NCI-H82 (cell line): Measurements from ENCODE around the gene DGKQ.

Source experiments
- DNase-seq: peaks from one replicate; lab custom pipeline; 2025; lab: John Stamatoyannopoulos, UW

DGKQ gene

GRCh38 chr4:973431-974397 lies at the start of gene DGKQ:
Gene DGKQ (minus strand): TSS chr4:973569. CDS start chr4:973482, 87 bp downstream.
- peak; percentile 66 for DNase-seq

DNA sequence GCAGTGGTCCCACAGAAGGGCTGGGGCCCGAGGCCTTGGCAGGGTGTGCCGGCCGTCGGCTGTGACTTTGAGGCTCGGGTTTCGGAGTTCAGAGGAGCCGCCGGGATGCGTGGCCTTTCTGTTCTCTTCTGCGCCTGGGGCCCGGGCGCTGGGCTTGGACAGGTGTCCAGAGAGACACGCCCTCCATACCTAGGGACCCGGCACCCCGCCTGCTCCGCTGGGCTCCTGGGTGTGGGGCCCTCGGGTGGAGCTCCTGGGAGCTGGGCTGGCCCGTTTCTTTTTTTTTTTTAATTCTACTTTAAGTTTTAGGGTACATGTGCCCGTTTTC lies 49.3 kb upstream of the DGKQ start:
- DNase-seq: no peak

GRCh38 chr4:1022051-1022738 lies 48.8 kb upstream of the DGKQ start:
- no peak for DNase-seq

DNA sequence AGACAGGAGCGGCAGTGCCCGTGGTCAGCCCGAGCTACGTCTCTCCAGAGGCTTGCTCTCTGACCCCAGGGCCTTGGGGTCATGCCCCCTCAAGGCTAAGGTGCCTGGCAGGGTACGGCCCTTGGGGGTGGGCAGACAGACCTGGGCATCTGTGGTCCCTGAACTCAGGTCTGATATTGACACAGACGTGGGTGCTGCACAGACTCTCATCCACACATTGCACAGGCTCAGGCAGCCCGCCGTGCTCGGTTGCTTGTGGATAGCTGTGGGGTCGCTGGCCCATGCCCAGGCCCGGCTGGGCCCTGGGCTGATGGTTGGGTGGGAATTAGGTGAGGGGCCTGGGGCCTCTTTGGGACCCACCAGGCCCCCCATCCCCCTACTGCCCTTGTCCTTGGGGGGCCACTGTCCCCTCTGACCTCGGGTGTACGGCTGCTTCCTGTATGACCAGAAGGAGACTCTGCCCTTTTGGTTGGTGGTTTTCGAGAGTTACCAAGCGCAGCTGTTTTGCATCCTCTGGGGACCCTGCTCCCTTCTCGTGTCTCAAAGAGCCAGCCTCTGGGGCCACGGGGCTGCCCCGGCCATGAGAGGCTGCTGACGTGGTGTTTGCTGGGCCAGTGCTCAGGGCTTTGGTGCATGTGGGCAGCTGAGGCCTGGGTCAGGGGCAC lies 48.1 kb upstream of the DGKQ start:
- DNase-seq: no peak

DNA sequence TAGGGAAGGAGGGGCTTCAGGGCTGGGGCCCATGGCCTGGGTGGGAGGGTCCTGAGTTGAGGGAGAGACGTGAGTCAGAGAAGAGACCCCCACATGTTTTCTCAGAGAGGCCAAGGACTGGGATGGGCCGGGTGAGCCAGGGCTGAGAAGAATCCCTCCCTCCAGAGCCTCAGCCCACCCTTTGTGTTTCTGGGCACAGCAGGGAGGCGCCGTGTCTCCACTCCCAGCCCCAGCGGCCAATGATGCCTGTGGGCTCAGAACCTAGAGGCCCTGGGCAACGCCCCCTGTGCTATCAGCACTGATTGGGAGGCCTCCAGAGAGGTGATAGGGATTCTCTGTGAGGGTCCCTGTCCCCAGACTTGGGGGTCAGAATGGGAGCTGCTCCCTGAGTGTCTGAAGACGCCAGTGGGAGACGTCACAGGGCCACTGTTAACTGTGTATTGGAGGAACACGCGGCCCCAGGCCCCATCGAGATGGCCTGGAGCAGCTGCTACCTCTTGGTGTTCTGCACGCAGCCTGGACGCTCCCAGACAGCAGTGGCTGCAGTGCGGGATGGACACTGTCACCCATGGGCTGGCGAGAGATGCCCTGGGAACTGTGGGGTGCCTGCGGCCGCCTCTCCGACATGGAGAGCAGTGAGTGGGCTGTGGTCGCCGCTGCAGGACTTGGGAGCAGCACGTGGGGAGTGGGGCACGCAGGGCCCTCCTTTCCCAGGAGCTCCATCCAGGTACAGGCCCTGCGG lies 46.5 kb upstream of the DGKQ start:
- DNase-seq: peak; percentile 29

DNA sequence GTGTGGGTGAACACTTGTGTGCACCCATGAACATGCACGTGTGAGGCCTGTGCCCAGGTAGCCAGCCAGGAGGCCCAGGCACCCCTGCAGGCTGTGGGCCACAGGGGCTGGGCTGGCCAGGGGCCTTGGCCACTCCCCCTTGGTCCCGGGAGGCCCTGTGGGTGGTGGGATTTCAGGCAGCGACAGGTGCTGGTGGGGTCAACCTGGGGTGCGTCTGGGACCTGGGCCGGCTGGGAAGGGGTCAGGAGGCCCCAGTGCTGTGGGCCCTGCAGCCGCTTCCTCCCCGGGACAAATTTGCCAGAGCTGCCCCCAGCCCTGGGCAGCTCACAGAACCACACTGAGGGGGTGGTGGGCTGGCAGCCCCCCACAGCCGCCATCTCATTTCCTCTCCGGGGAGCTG lies 46.0 kb upstream of the DGKQ start:
- no peak for DNase-seq

GRCh38 chr4:1018147-1019020 lies 45.0 kb upstream of the DGKQ start:
- DNase-seq: peak; percentile 28

DNA sequence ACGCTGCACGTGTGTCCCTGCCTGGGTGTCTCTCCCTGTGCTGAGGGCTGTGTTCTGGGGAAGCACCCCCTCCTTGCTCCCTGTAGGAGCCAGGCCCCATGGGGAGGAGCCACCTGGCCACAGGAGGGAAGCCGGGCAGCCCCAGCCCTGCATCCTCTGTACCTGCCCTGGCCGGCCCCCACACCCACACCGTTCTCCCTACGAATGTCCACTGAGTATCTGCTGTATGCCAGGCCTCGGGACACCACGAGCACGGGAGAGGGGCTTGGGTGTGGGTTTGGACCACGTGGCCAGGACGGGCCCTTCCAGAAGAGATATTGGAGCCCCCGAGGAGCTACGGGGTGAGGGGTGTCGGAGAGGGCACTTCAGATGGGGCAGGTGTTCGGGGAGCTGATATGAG lies 44.3 kb upstream of the DGKQ start:
- no peak for DNase-seq

GRCh38 chr4:1017211-1017610 lies 43.8 kb upstream of the DGKQ start:
- DNase-seq: no peak

GRCh38 chr4:1015746-1016145 lies 42.4 kb upstream of the DGKQ start:
- no peak for DNase-seq

- DNase-seq: peak; percentile 26
Observed at GRCh38 chr4:1015179-1015578, 41.8 kb upstream of the DGKQ start.

DNA sequence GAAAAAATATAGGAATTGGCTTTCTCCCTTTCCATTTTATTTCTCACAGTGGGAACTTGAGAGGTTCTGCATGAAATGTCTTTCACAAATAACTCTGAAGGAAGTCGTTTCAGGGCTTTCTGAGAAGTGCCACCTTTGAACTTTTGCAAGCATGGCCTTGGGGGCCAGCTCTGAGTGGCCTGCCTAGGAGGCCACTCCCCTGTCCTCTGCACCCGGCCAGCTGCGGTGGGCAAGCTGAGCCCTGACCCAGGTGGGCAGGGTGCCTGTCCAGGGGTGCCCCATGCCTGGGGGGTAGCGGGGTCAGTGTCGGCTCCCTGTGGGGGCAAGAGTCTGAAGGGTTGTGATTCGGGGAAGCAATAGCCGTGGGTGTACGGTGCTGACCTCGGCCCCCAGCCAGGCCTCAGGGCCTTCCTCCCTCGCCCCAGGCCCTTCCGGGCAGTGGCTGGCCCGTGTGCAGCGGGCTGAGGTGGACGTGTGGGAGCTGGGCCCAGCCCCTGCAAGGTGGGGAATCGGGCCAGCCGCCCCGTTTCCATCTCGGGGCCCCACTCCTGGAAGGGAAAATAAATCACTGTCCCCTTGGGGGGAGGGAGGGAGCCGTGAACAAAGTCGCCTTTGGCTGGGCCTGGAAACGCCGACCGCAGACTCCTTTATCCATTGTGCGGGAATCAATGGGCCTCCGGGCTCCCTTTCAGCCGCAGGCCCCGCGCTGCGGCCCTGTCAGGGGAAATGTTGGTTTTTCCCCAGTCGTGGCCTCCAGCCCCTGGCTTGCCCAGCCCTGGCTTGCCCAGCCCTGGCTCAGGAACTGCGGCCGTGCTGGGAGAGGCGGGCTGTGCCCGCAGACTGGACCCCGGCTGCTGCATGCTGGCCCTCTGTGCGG lies 41.2 kb upstream of the DGKQ start:
- no peak for DNase-seq

- DNase-seq: no peak
Observed at GRCh38 chr4:1013225-1014073, 40.1 kb upstream of the DGKQ start.

DNA sequence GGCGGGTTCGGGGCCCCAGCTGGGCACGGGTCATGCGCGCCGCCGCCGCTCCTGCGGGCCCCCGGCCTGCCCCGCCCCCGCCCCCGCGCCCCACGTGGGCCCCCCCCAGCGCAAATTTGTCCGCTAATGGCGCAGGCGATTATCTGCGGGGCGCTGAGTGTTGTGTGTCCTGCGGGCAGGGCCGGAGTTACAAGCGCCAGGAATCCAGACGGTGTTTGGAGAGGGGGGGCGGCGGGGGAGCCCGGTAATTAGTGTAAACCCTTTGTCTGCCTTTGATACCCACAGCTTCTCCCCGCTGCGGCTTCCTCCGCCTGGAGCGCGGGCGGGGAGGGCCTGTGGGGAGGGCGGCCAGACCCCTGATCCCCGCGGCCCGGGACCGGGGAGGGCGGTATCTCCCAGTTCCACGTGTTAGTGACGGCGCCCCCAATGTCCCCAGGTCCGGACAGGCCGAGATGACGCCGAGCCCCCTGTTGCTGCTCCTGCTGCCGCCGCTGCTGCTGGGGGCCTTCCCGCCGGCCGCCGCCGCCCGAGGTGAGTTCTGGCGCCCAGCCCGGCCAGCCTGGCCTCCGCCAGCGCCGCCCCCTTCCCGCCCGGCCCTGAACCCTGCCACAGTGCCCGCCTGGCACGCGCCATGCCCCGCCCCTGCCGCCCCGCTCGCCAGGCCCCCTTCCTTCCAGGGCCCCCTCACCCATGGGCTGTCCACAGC lies 38.8 kb upstream of the DGKQ start:
- DNase-seq: peak; percentile 44

GRCh38 chr4:1011666-1012033 lies 38.3 kb upstream of the DGKQ start:
- no peak for DNase-seq

DNA sequence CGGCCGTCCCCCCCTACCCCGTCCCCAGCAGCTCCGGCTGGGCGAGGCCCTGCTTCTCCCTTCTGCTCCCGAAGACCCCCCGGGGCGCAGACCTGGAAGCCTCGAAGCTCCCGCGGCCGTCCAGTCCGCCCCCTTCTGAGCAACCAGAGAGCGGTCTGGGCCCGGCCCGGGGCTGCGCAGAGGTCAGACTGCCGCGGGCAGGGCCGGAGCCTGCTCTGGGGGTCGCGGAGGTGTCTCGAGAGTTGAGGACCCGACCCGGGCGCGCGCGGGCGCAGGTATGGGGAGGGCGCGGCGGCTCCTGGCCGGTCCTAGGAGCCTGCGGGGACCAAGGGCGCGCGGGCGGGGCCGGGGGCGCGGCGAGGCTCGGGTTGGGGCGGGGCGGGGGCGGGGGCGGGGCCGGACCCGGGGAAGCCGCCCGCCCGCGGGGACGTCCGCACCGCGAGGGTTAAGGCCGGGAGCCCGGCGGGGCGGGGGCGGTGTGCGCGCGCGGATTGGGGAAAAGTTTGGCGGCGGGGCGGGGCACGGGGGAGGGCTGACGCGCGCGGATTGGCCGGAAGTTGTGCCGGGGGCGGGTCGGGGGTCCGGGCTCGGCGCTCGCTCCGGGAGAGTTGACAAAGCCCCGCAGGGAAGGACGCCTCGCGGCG lies 37.8 kb upstream of the DGKQ start, which contains the start of gene FGFRL1:
Gene FGFRL1 (plus strand): TSS at position 605 of the 644 bp plus-strand sequence. CDS start 860 bp downstream, outside the sequence.
- DNase-seq: peak; percentile 79

DNA sequence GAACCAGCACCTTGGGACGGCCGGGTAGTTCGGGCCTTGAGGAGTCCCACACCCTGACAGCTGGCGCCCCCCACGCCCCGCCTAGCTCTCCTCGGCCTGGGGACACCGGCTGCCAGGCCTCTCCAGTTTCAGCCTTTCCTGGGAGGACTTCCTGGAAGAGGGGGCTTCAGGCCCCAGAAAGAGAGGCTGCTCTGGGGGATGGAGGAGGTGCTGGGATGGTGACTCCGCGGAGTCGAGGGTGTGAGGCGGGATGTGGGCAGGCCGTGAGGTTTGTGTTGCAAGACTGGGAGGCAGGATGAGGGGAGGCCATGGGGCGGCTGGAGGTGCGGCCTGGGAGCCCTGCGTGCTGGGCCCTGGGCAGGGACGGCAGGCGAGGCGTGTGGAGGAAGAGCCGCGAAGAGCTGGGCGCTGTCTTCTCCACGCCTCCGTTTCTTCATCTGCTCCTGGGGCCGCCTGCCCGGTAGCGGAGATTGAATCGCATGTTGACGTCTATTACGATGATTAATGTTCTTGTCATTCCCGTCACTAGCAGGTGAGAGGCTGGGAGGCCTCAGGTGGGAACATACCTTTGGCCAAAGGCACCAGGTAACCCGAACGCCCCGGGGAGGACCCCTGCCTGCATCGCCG lies 37.1 kb upstream of the DGKQ start:
- DNase-seq: peak; percentile 51
